T1000 (cell line): ENCODE data around the gene SYTL1.
A peak's percentile ranks its signal among the peaks of the same experiment; 100 is the strongest.

Experiments
- DNase-seq: peaks from one replicate; lab custom pipeline; 2025; ENCODE audit warnings: mixed read lengths; lab: John Stamatoyannopoulos, UW

SYTL1 gene

GRCh38 chr1:27403065-27403726, 61.4 kb downstream of the SYTL1 start:
- peak; percentile 26 for DNase-seq
